ENCODE measurements around the gene POLA2.
"Not testable (repeated sequence)": the region's sequence is repeated elsewhere in the genome, so short reads cannot be mapped to it uniquely, and the experiment has no call there.

POLA2 gene

DNA sequence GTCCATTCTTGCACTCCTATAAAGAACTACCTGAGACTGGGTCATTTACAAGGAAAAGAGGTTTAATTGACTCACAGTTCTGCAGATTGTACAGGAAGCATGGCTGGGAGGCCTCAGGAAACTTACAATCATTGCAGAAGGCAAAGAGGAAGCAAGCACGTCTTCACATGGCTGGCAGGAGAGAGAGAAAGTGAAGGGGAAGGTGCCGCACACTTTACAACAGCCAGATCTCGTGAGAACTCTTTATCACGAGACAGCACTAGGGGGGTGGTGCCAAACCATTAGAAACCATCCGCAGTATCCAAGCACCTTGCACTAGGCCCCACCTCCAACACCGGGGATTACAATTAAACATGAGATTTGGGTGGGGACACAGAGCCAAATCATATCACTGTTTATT lies 19.4 kb upstream of the POLA2 start:
- DNase-seq = no peak

DNA sequence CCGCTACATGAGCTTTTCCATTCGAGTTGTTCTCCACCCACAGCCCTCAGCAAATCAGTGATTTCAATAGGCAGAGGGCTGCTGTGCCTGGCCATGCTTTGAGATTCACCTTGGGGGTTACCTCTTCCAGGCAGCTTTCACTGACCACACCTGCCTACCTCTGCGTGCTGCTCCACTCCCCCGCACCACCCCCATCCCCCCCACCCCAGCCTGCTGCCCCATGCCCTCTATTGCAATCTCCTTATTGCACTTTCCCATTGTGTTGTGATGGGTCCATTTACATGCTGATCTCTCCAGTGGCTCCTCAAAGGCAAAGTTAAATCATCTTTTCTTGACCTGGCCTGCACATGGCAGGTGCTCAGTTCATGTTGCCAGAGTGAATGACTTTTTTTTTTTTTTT lies 18.0 kb upstream of the POLA2 start:
- no peak for DNase-seq

DNA sequence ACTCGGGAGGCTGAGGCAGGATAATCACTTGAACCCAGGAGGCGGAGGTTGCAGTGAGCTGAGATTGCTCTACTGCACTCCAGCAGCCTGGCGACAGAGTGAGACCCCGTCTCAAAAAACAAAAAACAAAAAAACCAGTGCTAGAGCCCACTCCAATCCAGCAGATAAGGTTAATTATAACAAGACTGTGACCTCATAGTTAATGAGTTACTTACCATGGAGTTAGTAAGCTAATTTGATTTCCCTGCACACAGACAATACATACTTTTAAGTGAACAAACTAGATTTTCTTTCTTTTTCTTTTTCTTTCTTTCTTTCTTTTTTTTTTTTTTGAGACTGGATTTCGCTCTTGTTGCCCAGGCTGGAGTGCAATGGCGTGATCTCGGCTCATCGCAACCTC lies 16.7 kb upstream of the POLA2 start:
- DNase-seq = not testable (repeated sequence)

DNA sequence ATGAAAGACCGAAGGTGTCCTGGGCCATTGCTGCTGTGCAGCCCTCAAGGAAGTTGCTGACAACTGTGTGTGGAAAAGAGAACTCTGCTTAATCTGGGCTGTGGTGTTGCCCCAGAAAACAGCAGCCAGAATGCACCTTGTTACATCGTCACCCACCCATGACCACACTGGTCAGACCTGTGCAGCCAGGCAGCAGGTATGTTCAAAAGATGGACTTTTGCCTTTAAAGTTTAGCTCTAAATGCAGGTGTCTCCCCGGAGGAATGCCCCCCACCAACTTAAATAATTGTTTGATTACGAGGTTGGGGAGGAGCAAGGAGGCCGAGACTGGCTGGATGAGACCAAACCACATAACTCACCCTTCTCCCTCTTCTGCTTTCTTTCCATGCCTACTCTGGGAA lies 15.3 kb upstream of the POLA2 start:
- no peak for DNase-seq

DNA sequence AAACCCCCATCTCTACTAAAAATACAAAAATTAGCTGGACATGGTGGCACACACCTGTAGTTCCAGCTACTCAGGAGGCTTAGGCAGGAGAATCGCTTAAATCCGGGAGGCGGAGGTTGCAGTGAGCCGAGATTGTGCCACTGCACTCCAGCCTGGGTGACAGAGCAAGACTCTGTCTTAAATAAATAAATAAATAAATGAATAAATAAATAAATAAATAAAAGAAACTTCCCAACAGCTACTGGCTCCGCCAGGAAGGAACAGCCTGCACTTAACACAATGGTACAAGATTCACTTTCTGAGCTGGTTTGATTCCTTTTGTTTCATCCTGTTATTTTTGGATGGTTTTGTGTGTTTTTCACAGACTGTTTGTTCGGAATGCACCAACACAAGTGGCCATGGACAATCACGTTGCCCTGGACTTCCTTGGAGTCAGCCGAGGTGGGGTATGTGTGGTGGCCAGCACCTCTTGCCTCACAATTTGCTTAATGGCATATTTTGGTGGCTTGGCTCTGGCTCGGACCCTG lies 13.5 kb upstream of the POLA2 start:
- DNase-seq = not testable (repeated sequence)

GRCh38 chr11:65251476-65251875 lies 10.3 kb upstream of the POLA2 start:
- DNase-seq = no peak

DNA sequence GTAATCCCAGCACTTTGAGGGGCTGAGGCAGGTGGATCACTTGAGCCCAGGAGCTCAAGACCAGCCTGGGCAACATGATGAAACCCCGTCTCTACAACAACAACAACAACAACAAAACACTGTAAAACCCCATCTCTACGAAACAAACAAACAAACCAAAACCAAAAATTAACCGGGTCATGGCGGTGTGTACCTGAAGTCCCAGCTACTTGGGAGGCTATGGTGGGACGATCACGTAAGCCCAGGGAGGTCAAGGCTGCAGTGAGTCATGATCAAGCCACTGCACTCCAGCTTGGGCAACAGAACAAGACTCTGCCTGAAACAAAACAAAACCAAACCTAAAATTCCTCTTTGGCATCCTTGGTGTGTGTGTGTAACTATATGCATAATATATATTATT lies 7.0 kb upstream of the POLA2 start:
- DNase-seq = no peak

DNA sequence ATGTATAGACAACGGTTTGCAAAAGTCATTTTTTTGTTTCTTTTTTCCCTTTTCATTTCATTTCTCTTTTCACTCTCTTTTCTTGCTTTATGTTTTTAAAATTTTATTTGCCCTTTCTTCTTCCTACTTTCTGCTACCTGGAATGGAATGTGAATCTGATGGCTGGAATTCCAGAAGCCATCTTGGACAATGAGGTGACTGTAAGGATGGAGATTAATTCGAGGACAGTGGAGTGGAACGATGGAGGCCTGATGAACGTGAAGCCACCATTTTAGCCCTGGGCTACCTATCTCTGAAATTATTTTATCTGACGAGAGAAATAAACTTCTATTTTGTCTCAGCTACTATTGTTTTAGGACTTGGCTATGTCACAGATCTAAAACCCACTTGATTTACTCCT lies 2.8 kb upstream of the POLA2 start:
- DNase-seq = peak in 1 of 2 experiments; percentile 22

DNA sequence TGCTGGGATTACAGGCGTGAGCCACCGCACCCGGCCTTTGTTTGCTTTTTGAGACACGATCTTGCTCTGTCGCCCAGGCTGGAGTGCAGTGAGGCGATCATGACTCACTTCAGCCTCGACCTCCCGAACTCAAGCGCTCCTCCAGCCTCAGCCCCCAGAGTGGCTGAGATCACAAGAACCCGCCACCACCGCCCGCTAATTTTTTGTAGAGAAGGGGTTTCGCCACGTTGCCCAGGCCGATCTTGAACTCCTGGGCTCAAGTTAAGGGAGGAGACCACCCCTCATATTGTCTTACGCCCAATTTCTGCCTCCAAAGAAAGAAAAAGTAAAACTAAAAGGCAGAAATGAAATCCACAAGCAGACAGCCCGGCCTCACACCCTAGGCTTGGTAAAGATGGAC lies 1.5 kb upstream of the POLA2 start:
- no peak for DNase-seq

DNA sequence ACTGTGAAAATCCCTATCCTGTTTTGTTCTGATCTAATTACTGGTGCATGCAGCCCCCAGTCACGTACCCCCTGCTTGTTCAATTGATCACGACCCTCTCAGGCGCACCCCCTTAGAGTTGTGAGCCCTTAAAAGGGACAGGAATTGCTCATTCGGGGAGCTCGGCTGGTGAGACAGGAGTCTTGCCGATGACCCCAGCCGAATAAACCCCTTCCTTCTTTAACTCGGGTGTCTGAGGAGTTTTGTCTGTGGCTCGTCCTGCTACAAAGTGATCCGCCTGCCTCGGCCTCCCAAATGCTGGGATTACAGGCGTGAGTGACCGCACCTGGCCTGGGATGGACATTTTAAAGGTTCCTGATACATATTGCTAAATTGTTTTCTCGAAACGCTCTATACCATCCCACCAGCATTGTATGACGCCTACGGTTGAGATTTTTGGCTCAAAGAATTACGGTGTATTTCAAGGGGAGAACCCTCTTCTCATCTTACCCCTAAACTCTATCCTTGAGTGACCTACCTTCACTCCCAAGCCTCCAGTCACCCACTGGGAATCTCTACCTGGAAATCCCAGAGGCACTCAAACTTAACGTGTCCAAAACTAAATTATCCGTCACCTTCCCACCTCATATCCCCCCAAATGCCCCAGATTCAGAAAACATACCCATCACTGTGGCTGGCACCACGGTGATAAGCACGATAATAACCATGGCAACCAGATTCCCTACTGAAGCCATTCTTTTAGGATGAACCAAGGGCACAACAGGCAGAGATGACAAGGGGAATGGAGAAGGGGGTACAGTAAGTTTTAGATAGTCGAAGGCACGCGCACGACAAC lies 789 bp upstream of the POLA2 start:
- DNase-seq = peak in 1 of 2 experiments; percentile 74

DNA sequence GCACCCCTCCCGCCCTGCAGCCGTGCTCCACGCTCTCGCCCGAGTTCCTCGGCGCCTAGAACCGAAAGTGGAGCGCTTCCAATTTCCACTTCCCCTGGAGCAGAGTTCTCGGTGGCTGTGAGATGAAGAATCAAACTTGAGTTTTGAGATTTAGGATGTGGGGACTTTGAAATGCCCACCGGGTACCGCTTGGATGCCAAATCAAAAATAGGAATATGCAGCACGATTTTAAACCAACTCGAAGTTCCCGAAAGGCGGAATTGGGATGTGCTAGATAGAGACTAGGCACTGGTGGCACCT lies 569 bp downstream of the POLA2 start:
- no peak for DNase-seq

- DNase-seq = peak in 1 of 2 experiments; percentile 27
Measured at GRCh38 chr11:65262776-65263175, 1.0 kb downstream of the POLA2 start.

- not testable (repeated sequence) for DNase-seq
Measured at GRCh38 chr11:65264747-65265146, 3.0 kb downstream of the POLA2 start.

- DNase-seq = peak; percentile 28 to 48
Measured at GRCh38 chr11:65266210-65266609, 4.4 kb downstream of the POLA2 start.

DNA sequence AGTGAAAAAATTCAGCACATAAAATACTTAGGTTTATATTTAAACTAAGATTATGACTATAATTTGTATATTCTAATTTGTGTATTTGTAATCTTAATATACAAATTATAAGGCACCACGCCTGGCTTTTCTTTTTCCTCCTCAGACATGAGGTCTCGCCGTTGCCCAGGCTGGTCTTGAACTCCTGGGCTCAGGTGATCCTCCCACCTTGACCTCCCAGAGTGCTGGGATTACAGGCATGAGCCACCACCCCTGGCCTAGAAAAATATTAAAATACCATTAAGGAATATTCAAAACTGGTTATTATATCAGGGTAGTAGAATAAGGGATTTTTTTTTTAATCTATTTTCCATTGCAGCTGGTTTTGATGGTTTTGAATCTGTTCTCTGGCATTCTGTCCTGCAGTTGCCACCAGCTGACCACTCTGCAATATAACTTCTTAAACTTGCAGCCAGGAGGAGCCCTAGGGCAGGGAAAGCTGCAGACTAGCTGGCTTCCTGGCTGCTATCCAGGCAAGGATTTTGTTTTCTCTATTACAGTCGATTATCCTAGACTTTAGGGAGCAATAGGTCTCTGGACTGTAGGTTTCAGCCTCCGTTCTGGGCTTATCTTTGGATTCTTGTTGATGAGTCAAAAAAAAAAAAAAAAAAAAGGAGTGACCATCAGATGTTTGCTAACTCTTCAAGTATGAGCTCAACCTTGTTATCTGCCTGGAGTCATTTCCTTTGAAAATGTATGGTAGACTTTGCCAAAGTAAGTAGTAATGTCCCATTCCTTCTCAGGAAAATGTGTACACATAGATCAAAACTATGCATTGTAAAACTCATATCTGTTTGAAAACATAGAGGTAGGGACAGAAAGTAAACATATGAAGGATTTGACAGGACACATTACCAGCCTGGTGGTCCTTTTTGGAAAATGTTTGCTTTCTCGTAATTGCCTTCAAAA lies 13.2 kb downstream of the POLA2 start:
- peak in 1 of 2 experiments; percentile 67 for DNase-seq

DNA sequence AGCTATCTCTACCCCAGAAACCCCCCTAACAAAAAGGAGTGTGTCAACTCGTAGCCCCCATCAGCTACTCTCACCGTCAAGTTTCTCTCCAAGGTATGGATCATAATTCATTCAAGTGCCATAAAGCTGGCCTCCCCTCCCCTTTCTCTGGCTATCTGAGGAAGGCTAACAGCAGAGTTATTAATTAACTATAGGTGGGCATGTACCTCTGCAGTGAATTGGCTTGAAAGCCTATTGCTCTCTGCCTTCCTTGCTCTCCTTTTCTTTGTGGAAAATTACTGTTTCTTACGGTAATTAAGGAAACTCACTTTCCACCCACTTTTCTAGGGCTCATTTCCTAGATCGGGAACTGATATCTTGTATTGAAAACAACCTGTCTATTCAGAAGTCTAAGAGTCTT lies 14.1 kb downstream of the POLA2 start:
- peak in 1 of 2 experiments; percentile 31 for DNase-seq

DNA sequence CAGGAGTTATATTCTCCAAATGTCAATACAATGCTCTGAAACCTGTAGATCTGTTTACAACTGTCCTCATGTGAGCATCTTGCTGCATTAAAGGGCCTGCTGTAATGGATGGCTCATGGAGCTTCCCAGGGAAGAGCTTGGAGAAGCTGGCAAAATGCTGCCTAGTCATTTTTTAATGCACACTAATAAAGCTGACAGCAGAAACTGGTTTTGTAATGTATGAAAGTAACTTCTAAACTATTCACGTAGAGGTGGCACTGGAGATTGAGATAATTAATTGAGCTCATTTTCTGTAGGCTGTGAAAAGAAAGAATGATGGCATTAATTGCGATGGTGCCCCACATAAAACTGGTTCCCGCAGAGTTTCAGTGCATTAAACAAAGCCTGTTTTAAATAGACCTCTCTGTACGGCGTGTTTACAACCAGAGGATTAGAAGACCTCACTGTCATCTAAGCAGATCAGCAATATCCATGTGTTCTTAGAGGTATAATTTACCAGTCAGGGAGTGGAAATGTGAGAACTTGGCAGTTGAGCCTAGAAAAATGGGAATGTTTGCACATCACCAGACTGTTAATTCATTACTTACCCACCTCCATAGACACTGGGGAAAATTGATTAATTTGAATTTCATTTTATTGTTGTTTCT lies 16.0 kb downstream of the POLA2 start:
- DNase-seq = peak in 1 of 2 experiments; percentile 25

- no peak for DNase-seq
Measured at GRCh38 chr11:65278356-65278755, 16.6 kb downstream of the POLA2 start.

DNA sequence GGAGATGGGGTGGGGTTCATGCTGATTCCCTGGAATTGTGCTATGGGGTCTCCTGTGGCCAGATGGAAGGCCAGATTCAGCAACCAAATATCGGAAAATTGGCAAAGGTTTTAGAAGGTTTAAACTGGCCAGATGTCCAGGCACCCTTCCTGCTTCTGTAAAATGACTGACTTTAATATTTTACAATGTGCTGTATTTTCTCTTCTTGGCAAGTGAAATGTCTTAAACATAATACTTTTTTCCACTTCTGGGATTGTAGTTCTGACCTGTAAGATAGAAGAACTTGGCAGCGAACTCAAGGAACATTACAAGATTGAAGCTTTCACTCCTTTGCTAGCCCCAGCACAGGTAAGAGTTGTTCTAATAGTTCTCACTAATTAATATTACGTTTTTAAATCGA lies 17.5 kb downstream of the POLA2 start:
- DNase-seq = no peak

GRCh38 chr11:65279741-65280440 lies 18.1 kb downstream of the POLA2 start:
- DNase-seq = no peak

DNA sequence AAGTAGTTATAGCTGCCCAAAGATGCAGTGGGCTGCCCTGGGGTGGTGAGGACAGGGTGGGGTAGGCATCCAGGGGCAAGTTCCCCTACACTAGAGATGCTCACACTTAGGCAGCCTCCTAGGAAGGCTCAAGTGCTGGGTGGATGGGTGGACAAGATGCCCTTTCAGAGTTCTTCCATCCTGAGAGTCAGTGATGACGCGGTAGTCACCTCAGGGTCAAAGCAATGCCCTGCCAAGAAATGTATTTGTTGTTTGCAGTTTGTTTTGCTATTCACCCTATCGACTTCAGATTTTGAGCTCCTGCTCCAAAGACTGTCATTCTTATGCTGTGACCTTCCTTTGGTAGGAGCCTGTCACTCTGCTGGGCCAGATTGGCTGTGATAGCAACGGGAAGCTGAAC lies 18.9 kb downstream of the POLA2 start:
- DNase-seq = no peak

DNA sequence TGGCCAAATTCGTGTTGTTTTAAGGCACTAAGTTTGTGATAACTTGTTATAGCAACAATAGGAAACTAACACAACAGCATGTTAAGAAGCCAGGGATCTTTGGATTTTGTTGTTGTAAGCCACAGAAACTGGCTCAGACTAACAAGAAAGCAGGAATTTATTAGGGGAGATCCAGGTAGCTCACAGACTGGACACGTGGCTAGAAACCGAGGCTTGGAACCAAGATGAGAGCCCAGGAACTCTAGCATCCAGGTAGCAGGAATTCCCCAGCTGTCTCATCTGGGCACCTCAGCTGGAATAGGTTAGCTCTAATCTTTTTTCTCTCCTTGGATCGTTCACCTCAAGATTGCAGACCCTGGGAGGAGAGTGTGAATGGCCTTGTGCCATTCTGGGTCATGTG lies 24.9 kb downstream of the POLA2 start:
- no peak for DNase-seq

DNA sequence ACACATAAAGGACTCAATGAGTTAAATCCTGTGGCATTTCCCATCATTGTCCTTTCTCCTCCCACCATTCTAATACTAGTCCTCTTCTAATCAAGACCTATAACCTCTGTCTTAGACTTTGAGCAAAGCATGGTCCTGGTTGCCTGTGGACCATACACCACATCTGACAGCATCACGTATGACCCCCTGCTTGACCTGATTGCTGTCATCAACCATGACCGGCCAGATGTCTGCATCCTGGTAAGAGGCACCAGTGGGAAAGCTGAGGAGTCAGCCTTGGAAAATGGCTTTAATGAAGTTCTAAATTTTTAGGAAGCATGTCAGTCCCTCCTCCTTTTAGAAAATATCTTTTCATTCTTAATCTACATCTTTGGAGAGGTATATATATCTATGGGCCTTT lies 25.8 kb downstream of the POLA2 start:
- DNase-seq = no peak
